Stomach (tissue), 9 donors: Measurements from ENCODE around the gene DOCK4. TPM values are rescaled to one million over a fixed set of nuclear protein-coding genes. Genes with fewer than 3 reads are reported as not detected.

Experiments used
- DNase-seq, 2 donors: peaks; one replicate each; pipeline versions ENCODE4 v3.0.0 to v3.0.0-alpha.2; 2013 to 2019
- H3K27ac ChIP-seq, 5 donors: fragments of 200-600 bp in 4 of 5; sonication (generic) in 4 of 5; one replicate each; pipeline ENCODE4 v1.5.1; 2013 to 2019; ENCODE audit warnings: mild to moderate bottlenecking in 1 of 5, moderate library complexity in 1 of 5
- H3K27me3 ChIP-seq, 3 donors: fragments of 200-600 bp; sonication (generic); one replicate each; pipeline ENCODE4 v1.5.1; 2017 to 2019; ENCODE audit warnings: mixed run types in 1 of 3
- H3K36me3 ChIP-seq, 4 donors: fragments of 200-600 bp; sonication (generic); 1 replicate in 3 of 4; 2 replicates in 1 of 4; pipeline ENCODE4 v1.5.1; 2016 to 2019
- H3K4me1 ChIP-seq, 4 donors: fragments of 200-600 bp; sonication (generic); one replicate each; pipeline ENCODE4 v1.5.1; 2016 to 2019
- H3K4me3 ChIP-seq, 4 donors: fragments of 200-600 bp; sonication (generic) in 3 of 4; one replicate each; pipeline ENCODE4 v1.5.1; 2016 to 2019; ENCODE audit warnings: mild to moderate bottlenecking in 1 of 4
- H3K9me3 ChIP-seq, 4 donors: fragments of 200-600 bp; sonication (generic); one replicate each; pipeline ENCODE4 v1.5.1; 2016 to 2019
- EP300 ChIP-seq: sonication (generic); formaldehyde crosslinking; IDR thresholded peaks from one replicate; pipeline ENCODE4 v1.6.1; 2017; ENCODE audit warnings: antibody characterized with exemption
- POLR2A ChIP-seq, 4 donors: fragments of 450-650 bp; IDR thresholded peaks; one replicate each; pipeline ENCODE4 v1.6.1; 2016; ENCODE audit warnings: antibody characterized with exemption in 4 of 4, control low read depth in 2 of 4, mild to moderate bottlenecking in 1 of 4, moderate library complexity in 1 of 4
- POLR2AphosphoS5 ChIP-seq, 3 donors: sonication (generic); formaldehyde crosslinking; IDR thresholded peaks; one replicate each; pipeline ENCODE4 v1.6.1; 2016; ENCODE audit warnings: antibody characterized with exemption in 3 of 3
- WGBS, 5 donors: extraction: QIAGEN DNeasy Blood & Tissue Kit in 3 of 5; methylation state at CpG; one replicate each; pipeline versions ENCODE4 v1.1.5 to v1.1.7; 2013 to 2018; 5-methylcytosine and 5-hydroxymethylcytosine counted together
- intact Hi-C: fragments of 100-400 bp; cut with DNase I; formaldehyde crosslinking; loops from one replicate; pipeline ENCODE4 v1.15.1; 2023; ENCODE audit warnings: low total_unique reads
- polyA plus RNA-seq, 3 donors: library from polyadenylated mRNA; stranded (reverse); fragments of 200-250 nt; gene quantifications; one replicate each; pipeline ENCODE4 v1.2.3, GENCODE V29; 2013
- total RNA-seq, 5 donors: library from RNA; depleted of rRNA; stranded (reverse); fragments of >200 nt; gene quantifications; one replicate each; pipeline versions ENCODE4 v1.1.0 to v1.2.3, GENCODE V29; 2014 to 2016
- TF ChIP-seq, protein P1 (sequence below), 7 experiments: fragments of 450-650 bp in 4 of 7; fragments of 200-600 bp in 3 of 7; sonication (generic) in 3 of 7; IDR thresholded peaks; one replicate each; pipeline ENCODE4 v1.5.1; 2016 to 2019; ENCODE audit warnings: antibody characterized with exemption in 7 of 7, control low read depth in 2 of 7, mild to moderate bottlenecking in 1 of 7
- donor health status: healthy with polysubstance abuse.
- donor health status: Bipolar disorder and iron deficiency.
- donor health status: healthy.

Gene DOCK4
- total and polyA plus RNA-seq, 8 donors: 1.1 to 54.9 (median 16.4) TPM

DNA sequence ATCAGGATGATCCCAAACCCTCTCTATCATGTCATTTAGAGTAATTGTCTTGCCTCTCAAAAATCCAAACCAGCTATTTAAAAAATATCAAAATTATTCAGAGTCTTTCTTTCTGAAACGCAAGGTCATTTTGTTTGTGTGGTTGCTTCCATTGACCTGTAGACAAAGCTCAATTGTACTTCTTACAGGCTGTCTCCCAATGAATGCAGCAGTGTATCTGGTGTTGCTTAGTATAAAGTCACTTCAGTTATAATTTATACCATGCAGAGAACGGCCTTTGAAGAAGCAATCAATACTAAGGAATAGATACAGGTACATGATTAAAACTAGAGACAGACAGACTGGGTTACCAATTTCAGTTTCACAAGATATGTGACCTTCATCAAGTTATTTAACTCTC is 80.9 kb downstream of the DOCK4 start:
- Histone ChIP-seq H3K4me1 (no peaks in the 10 kb centered on the region), H3K27me3 (no peaks in the 10 kb centered on the region), H3K36me3 (no peaks in the 10 kb centered on the region), H3K27ac (no peak overlapping the region), H3K4me3 (no peak overlapping the region), H3K9me3 (no peaks in the 10 kb centered on the region)
- intact Hi-C loops: no loop called here
- DNase-seq: no peak
- 84 to 89% (median 87%) methylated on average over 2 of the region's 2 CpGs for WGBS, 5 donors
- no peak for TF ChIP-seq EP300
- no peak for TF ChIP-seq POLR2AphosphoS5 (IDR thresholded peaks at IDR 0.05)
- TF ChIP-seq, protein P1, sequence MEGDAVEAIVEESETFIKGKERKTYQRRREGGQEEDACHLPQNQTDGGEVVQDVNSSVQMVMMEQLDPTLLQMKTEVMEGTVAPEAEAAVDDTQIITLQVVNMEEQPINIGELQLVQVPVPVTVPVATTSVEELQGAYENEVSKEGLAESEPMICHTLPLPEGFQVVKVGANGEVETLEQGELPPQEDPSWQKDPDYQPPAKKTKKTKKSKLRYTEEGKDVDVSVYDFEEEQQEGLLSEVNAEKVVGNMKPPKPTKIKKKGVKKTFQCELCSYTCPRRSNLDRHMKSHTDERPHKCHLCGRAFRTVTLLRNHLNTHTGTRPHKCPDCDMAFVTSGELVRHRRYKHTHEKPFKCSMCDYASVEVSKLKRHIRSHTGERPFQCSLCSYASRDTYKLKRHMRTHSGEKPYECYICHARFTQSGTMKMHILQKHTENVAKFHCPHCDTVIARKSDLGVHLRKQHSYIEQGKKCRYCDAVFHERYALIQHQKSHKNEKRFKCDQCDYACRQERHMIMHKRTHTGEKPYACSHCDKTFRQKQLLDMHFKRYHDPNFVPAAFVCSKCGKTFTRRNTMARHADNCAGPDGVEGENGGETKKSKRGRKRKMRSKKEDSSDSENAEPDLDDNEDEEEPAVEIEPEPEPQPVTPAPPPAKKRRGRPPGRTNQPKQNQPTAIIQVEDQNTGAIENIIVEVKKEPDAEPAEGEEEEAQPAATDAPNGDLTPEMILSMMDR (IDR thresholded peaks at IDR 0.05): no peak

DNA sequence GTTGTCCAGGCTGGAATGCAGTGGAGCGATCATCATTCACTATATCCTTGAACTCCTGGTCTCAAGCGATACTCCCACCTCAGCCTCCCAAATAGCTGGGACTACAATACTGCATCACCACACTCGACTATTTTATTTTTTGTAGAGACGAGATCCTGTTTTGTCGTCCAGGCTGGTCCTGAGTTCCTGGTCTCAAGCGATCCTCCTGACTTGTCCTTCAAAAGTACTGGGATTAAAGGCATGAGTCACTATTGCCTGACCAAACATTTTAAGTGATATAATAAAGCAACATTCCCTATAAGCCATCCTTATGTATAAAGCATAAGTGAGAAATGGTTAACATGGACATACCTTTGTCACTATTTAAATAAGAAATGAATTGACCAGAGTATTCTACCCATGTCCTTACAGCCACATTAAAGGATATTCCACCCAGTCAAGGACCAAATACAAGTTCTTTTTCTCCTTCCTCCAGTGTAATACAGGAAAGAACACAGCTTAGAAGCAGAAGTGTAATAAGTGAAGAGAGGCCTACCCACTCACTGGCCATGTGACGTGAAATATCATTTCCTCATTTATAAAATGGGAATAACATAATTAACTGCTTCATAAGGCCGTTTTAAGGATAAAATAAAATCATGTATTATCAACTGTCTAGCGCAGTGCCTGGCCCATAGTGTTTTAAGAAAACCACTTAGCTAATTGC is 82.0 kb downstream of the DOCK4 start:
- DNase-seq: no peak
- Histone ChIP-seq H3K4me3 (no peak overlapping the region), H3K36me3 (no peaks in the 10 kb centered on the region), H3K4me1 (no peaks in the 10 kb centered on the region), H3K27ac (no peak overlapping the region), H3K9me3 (no peaks in the 10 kb centered on the region), H3K27me3 (no peaks in the 10 kb centered on the region)
- intact Hi-C loops: no loop called here
- WGBS, 5 donors: 84 to 93% (median 91%) methylated on average over 9 of the region's 9 CpGs
- no peak for TF ChIP-seq POLR2A (IDR thresholded peaks at IDR 0.05)
- no peak for TF ChIP-seq EP300
- TF ChIP-seq, protein P1 (IDR thresholded peaks at IDR 0.05): no peak
- no peak for TF ChIP-seq POLR2AphosphoS5 (IDR thresholded peaks at IDR 0.05)

DNA sequence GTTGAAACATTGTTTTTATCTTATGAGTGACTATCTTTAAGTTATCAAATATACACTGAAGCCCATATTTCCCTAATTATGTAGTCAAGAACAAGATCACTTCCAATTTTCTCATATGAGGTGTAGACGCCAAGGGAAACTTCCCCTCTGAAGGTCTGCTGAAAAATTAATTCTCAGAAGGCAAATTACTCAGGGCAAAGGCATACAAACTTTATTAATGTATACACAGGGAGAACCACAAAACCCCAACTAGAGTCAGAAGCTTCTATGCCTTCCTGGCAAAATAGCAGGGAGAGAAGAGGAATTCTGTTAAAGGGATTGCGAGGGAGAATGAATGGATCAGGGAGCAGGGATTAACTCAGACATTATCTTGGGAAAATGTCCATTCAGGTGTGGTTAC is 83.4 kb downstream of the DOCK4 start:
- H3K36me3 ChIP-seq: no peaks in the 10 kb centered on the region
- no peak overlapping the region for H3K4me3 ChIP-seq
- no peak overlapping the region for H3K27ac ChIP-seq
- H3K27me3 ChIP-seq: no peaks in the 10 kb centered on the region
- intact Hi-C loops: no loop called here
- WGBS, 5 donors: 91 to 99% (median 95%) methylated on average over 2 of the region's 2 CpGs
- TF ChIP-seq, protein P1 (IDR thresholded peaks at IDR 0.05): no peak
- TF ChIP-seq POLR2AphosphoS5 (IDR thresholded peaks at IDR 0.05) (no peak), POLR2A (IDR thresholded peaks at IDR 0.05) (no peak), EP300 (no peak)
- H3K4me1 ChIP-seq: no peaks in the 10 kb centered on the region
- no peaks in the 10 kb centered on the region for H3K9me3 ChIP-seq
- no peak for DNase-seq

DNA sequence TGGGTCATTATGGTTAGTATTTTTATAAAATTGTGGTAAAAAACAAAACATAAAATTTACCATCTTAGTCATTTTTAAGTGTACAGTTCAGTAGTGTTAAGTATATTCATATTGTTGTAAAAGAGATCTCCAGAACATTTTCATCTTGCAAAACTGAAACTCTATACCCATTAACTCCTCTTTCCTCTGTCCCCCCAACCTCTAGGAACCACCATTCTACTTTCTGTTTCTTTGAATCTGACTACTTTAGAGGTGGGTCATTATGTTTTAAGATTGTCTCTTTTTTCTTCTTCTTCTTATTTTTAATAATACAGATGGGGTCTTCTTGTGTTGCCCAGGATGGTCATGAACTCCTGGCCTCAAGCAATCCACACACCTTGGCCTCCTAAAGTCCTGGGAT is 84.1 kb downstream of the DOCK4 start:
- no peaks in the 10 kb centered on the region for H3K4me1 ChIP-seq
- TF ChIP-seq EP300 (no peak), POLR2A (IDR thresholded peaks at IDR 0.05) (no peak), POLR2AphosphoS5 (IDR thresholded peaks at IDR 0.05) (no peak)
- TF ChIP-seq, protein P1 (IDR thresholded peaks at IDR 0.05): no peak
- H3K27me3 ChIP-seq: no peaks in the 10 kb centered on the region
- no peak for DNase-seq
- intact Hi-C loops: no loop called here
- H3K27ac ChIP-seq: no peak overlapping the region
- no peak overlapping the region for H3K4me3 ChIP-seq
- no peaks in the 10 kb centered on the region for H3K36me3 ChIP-seq
- H3K9me3 ChIP-seq: no peaks in the 10 kb centered on the region
